ENCODE results near the gene KCNB1. TPM values are rescaled to one million over a fixed set of nuclear protein-coding genes. Genes with fewer than 3 reads are reported as not detected.

The KCNB1 gene
- total RNA-seq, 1 donor from 2014 or later, result 4.9 TPM

GRCh38 chr20:49448917-49449316, 33.6 kb downstream of the KCNB1 start:
- ATAC-seq (no peak), DNase-seq (ENCODE audit: low spot score) (no peak)
- intact Hi-C loops (cut with DNase I), result no loop called here

- ATAC-seq (peak; percentile 85), DNase-seq (ENCODE audit: low spot score) (peak; percentile 75)
- intact Hi-C loops (cut with DNase I), result no loop called here
Observed at GRCh38 chr20:49447946-49448809, 34.3 kb downstream of the KCNB1 start.

DNA sequence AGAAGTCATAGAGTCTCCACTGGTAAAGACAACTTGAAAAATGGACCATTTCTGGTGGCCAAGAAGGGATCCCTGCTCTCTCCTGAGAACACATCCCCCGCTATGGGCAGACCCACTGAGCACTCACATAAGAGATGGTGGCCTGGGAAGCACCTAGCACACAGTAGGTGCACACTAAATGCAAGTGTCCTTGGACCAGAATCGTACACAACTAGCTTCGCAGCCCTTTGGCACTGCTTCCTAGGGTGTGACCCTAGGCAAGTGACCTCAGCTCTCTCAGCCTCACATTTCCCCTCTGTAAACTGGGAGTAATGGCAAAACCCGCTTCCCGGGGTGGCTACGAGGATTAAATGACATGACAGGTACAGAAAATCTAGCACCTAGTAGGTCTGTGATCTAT, 35.1 kb downstream of the KCNB1 start:
- DNase-seq (ENCODE audit: low spot score) (no peak), ATAC-seq (peak; percentile 6)
- intact Hi-C loops (cut with DNase I), result no loop called here

- intact Hi-C loops (cut with DNase I), result no loop called here
- DNase-seq (ENCODE audit: low spot score) (peak; percentile 91), ATAC-seq (peak; percentile 92)
Observed at GRCh38 chr20:49446808-49447207, 35.7 kb downstream of the KCNB1 start.

- DNase-seq (ENCODE audit: low spot score) (no peak), ATAC-seq (no peak)
- intact Hi-C loops (cut with DNase I), result no loop called here
Observed at GRCh38 chr20:49446080-49446479, 36.4 kb downstream of the KCNB1 start.

DNA sequence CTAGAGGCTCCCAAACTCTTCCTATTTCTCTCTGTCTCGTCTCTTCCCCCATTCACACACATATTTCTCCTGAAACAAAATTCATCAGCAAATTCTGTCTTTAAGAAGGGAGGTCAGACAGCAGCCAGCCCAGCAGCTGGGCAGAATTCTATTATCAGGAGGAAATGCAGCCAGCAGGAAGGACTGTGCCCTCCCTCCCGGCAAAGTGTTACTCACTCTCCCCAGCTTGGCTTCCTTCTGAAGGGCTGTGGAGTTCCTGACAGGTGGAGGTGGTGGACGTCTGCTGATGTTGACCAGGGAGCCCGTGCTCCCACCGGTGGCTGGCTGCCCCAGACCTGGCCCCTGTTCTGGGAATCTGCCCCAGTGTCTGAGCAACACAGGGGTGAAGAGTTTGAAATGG, 37.3 kb downstream of the KCNB1 start:
- intact Hi-C loops (cut with DNase I), result no loop called here
- ATAC-seq (no peak), DNase-seq (ENCODE audit: low spot score) (no peak)

GRCh38 chr20:49444553-49444990, 37.9 kb downstream of the KCNB1 start:
- DNase-seq (ENCODE audit: low spot score) (no peak), ATAC-seq (no peak)
- intact Hi-C loops (cut with DNase I), result no loop called here

- no peak for DNase-seq (ENCODE audit: low spot score)
- intact Hi-C loops (cut with DNase I), result no loop called here
- ATAC-seq, result no peak
Observed at GRCh38 chr20:49437057-49437456, 45.4 kb downstream of the KCNB1 start.

DNA sequence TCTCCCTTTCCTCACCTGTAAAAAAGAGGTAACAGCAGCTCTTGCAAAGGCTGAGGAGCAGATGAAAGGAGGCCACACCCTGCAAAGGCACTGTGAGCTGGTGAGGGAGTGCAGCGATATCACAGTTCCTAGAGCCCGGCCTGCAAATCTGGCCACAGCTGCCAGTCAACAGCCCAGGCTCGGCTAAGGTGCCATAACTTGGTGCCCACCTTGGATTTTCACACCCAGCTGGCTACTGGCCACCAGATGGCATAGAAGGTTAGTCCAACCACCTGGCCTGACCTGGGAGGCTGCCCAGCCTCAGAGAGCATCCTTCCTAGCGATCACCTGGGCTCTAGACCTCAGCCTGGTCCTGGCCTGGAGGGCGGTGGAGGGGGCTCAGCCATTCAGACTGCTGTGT, 46.8 kb downstream of the KCNB1 start:
- no peak for DNase-seq (ENCODE audit: low spot score)
- no peak for ATAC-seq
- intact Hi-C loops (cut with DNase I), result no loop called here

DNA sequence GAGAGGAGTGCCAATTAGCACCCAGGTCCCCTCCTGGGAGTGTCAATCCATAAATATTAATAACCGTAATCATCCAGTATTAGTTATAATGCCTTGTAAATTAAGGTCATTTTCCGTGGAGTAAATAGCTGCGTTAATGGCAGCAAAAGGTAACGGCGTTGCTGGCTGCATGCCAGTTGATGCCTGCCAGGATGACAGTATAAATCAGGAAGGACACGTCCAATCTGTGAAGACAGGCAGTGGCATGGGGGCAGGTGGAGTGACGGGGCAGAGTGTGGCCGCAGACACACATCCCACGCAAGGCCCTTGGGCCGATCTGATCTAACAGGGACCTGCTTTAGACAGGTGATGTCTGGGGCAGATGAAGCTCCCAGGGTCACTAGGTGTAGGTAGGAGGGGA, 49.1 kb downstream of the KCNB1 start:
- intact Hi-C loops (cut with DNase I), result no loop called here
- DNase-seq (ENCODE audit: low spot score) (no peak), ATAC-seq (no peak)

- no peak for DNase-seq (ENCODE audit: low spot score)
- intact Hi-C loops (cut with DNase I), result no loop called here
- no peak for ATAC-seq
Observed at GRCh38 chr20:49432550-49432949, 49.9 kb downstream of the KCNB1 start.

DNA sequence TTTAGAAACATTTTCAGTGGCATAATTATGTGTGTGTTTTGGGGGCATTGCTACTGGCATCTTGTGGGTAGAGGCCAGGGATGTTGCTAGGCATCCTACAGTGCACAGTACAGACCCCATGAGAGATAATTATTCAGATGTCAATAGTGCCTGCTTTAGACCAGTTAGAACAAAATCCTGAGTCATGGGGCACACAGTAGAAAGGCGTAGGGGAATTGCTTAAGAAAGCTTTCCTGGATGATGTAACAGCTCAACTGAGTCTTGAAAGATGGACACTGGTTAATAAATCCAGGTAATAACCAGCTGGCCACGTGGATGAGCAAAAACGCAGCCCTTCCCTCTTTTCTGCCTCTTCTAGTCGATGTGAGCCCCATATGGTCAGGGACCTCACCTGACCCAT, 51.1 kb downstream of the KCNB1 start:
- no peak for ATAC-seq
- intact Hi-C loops (cut with DNase I), result no loop called here
- no peak for DNase-seq (ENCODE audit: low spot score)

DNA sequence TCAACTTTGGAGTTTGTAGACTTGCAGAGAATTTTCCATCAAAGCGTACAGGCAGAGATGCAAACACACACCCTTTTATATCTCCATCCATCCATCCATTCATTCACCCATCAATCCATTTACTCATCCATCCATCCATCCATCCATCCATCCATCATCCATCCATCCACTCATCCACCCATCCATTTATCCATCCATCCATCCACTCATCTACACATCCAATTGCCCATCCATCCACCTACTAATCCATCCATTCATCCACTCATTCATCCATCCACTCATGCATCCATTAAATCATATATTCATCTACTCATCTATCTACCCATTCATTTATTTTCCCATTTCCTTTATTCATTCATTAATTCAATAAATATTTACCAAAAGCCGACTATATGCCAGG, 52.1 kb downstream of the KCNB1 start:
- intact Hi-C loops (cut with DNase I), result no loop called here
- DNase-seq (ENCODE audit: low spot score) (no peak), ATAC-seq (no peak)

DNA sequence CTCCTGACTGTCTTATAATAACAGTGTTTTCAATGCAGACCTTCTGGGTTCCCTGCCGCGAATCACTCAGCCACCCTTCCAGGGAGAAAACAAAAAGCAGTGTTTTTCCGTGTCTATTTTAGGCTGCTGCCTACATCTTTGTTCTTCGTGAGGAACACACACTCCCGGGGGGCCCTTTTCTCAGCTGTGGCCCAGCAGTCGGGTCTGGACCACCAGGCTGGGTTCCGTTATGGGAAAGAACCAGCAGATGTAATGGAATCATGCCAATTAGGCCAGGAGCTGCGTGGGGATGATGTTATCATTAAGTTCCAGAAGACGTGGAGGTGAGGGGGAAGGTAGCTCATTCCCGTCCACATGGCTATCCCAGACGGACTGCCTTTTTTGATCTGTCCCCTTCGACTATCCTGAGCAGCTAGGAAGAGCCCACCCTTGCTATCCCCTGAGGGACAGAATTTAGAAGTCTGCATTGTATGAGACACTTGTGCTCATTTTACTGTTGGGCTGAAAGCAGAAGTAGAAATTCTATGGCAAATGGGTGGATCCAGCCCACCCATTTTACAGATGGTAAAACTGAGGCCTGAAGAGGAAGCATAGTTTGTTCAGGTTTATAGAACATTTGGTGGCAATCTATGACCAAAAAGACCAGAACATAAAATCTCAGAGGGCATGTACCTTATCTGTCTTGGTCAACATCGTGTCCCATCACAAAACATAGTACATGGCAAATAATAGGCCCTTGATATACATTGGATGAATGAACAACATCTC, 54.5 kb downstream of the KCNB1 start:
- ATAC-seq, result peak; percentile 86
- peak; percentile 73 for DNase-seq (ENCODE audit: low spot score)

GRCh38 chr20:49426873-49427272, 55.6 kb downstream of the KCNB1 start:
- intact Hi-C loops (cut with DNase I), result no loop called here
- ATAC-seq (no peak), DNase-seq (ENCODE audit: low spot score) (no peak)

More for the DNA sequence above, 54.5 kb downstream of the KCNB1 start:
- intact Hi-C loops (cut with DNase I), result no loop called here

DNA sequence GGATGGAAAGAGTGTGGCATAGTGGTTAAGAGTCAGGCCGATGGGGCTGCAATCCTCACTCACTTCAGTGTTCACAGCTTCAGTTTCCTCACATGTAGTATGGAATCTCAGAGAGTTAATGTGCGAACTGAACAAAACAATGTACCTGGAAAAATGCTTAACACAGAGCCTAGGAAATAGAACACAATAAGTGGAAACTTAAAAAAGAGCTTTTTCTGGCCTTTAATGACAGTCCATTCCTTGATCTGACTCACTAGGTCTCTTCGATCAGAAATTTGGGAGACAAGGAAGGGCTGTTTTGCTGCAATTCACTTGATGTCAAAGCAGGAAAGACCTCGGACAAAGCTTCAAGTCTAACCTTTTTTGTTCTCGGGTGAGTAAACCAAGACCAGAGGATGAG, 56.1 kb downstream of the KCNB1 start:
- ATAC-seq (no peak), DNase-seq (ENCODE audit: low spot score) (no peak)
- intact Hi-C loops (cut with DNase I), result no loop called here

DNA sequence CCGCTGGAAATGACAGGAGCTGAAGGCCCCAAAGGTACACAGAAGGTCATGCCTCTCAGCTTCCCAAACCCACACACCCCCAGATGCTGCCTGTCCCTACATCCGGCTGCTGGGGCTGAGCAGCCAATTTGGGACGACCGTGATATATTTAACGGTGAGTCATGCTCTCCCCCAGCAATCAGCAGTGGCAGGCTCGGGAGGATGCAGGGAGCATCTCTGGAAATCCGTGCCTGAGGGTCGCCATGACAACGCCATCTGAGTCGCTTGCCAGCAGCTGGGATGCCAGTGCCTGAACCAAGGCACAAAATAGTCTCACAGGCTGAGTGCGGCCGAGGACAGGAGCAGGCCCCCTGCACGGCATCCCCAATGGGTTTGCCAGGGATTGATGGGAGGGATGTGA, 57.9 kb downstream of the KCNB1 start:
- peak; percentile 41 for ATAC-seq
- intact Hi-C loops (cut with DNase I), result no loop called here
- no peak for DNase-seq (ENCODE audit: low spot score)

DNA sequence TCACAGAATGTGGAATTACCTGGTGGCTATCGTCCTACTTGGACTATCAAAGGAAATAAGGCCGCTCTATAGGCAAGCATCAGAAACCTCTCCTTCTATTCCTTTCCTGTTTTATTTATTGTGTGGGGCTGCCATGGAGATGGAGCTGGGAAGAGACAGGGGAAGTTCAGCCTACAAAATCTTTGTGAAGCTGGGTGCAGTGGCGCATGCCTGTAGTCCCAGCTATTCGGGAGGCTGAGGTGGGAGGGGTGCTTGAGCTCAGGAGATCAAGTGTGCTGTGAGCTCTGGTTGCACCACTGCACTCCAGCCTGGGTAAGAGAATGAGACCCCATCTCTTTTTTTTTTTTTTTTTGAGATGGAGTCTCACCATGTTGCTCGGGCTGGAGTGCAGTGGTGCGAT, 60.3 kb downstream of the KCNB1 start:
- no peak for ATAC-seq
- intact Hi-C loops (cut with DNase I), result no loop called here
- DNase-seq (ENCODE audit: low spot score), result no peak

GRCh38 chr20:49420811-49421295, 61.6 kb downstream of the KCNB1 start:
- peak; percentile 25 for ATAC-seq
- intact Hi-C loops (cut with DNase I), result no loop called here
- no peak for DNase-seq (ENCODE audit: low spot score)

- no peak for DNase-seq (ENCODE audit: low spot score)
- no peak for ATAC-seq
- intact Hi-C loops (cut with DNase I), result no loop called here
Observed at GRCh38 chr20:49420292-49420691, 62.2 kb downstream of the KCNB1 start.

Data from sciatic nerve (tissue), 2 donors.